A673 (cell line): ENCODE results near the gene SPG11. TPM values are rescaled to one million over a fixed set of nuclear protein-coding genes. Genes with fewer than 3 reads are reported as not detected.

Source experiments
- BruUV-seq: library from RNA; stranded (reverse); fragments of 400-500 nt; replicated peaks from 2 replicates; lab custom pipeline; 2021; lab: Mats Ljungman, UMichigan
- CTCF ChIA-PET: fragments of 300-600 bp; sonication (Branson Sonifier 250); formaldehyde crosslinking; loops from one replicate; lab custom pipeline; 2022; ENCODE audit warnings: antibody characterized with exemption; lab: Charles Lee
- POLR2A ChIA-PET: fragments of 300-600 bp; sonication (Branson Sonifier 250); formaldehyde crosslinking; loops from one replicate; lab custom pipeline; 2022; ENCODE audit warnings: antibody characterized with exemption; ENCODE audit not compliant: low non-redundant PET; lab: Charles Lee
- DNase-seq: peaks from one replicate; pipeline ENCODE4 v3.0.0-alpha.2; 2015; ENCODE audit warnings: low spot score
- H3K27ac ChIP-seq: fragments of 200-600 bp; sonication (generic); 2 replicates; pipeline ENCODE4 v1.5.1; 2016; ENCODE audit warnings: mixed run types, low read depth, mild to moderate bottlenecking, mixed read lengths, antibody characterized with exemption, low read length; ENCODE audit not compliant: poor library complexity, severe bottlenecking
- H3K27me3 ChIP-seq: fragments of 200-600 bp; sonication (generic); replicated peaks from 2 replicates; pipeline ENCODE4 v1.6.1; 2017; ENCODE audit warnings: mixed run types, low read depth, mild to moderate bottlenecking, mixed read lengths, antibody characterized with exemption, low read length; ENCODE audit not compliant: insufficient read depth, poor library complexity
- H3K36me3 ChIP-seq: fragments of 200-600 bp; sonication (generic); 2 replicates; pipeline ENCODE4 v1.6.1; 2016; ENCODE audit warnings: mixed run types, mild to moderate bottlenecking, mixed read lengths, antibody characterized with exemption, low read length; ENCODE audit not compliant: insufficient read depth, poor library complexity, severe bottlenecking
- H3K4me1 ChIP-seq: fragments of 200-600 bp; sonication (generic); 2 replicates; pipeline ENCODE4 v1.6.1; 2017; ENCODE audit warnings: mixed run types, mild to moderate bottlenecking, mixed read lengths, antibody characterized with exemption, low read length; ENCODE audit not compliant: insufficient read depth, poor library complexity, severe bottlenecking
- H3K4me3 ChIP-seq: fragments of 200-600 bp; sonication (generic); 2 replicates; pipeline ENCODE4 v1.5.1; 2016; ENCODE audit warnings: low read depth, mixed run types, mild to moderate bottlenecking, mixed read lengths, low read length; ENCODE audit not compliant: poor library complexity, severe bottlenecking
- H3K9me3 ChIP-seq: fragments of 200-600 bp; sonication (generic); 2 replicates; pipeline ENCODE4 v1.6.1; 2016; ENCODE audit warnings: mixed run types, low read depth, mild to moderate bottlenecking, mixed read lengths, antibody characterized with exemption, low read length; ENCODE audit not compliant: poor library complexity, severe bottlenecking
- CTCF ChIP-seq: fragments of 300-800, 200-600 bp; sonication (generic); conservative IDR thresholded peaks from 2 replicates; pipeline ENCODE4 v1.5.1; 2017; ENCODE audit warnings: low read depth, mild to moderate bottlenecking, antibody characterized with exemption, low read length, moderate library complexity, mixed read lengths
- EZH2 ChIP-seq: fragments of 200-600 bp; sonication (generic); IDR thresholded peaks from 2 replicates; pipeline ENCODE4 v1.6.1; 2017; ENCODE audit warnings: borderline replicate concordance, low read depth, mild to moderate bottlenecking, mixed read lengths, antibody characterized with exemption, low read length; ENCODE audit not compliant: poor library complexity, severe bottlenecking
- intact Hi-C: fragments of 100-400 bp; cut with micrococcal nuclease; formaldehyde crosslinking; loops from one replicate; pipeline ENCODE4 v1.10.0; 2022; ENCODE audit not compliant: unreplicated experiment
- total RNA-seq: library from RNA; stranded (reverse); gene quantifications from 2 replicates; pipeline ENCODE4 v1.2.3, GENCODE V29; 2021

Gene SPG11
- total RNA-seq, 1 experiment from 2014 or later = 55.4 TPM

- intact Hi-C loops = no loop called here
- DNase-seq = no peak
- Histone ChIP-seq H3K4me3 (no peak overlapping the region), H3K36me3 (peaks cover 78% of the 10 kb centered on the region), H3K4me1 (no peaks in the 10 kb centered on the region), H3K27me3 (no peaks in the 10 kb centered on the region), H3K9me3 (no peaks in the 10 kb centered on the region), H3K27ac (no peak overlapping the region)
- TF ChIP-seq EZH2 = no peak
- no peak for TF ChIP-seq CTCF
- ChIA-PET POLR2A (no interaction called here), CTCF (no interaction called here)
- no TSS peak for BruUV-seq
These were observed 56.7 kb downstream of the SPG11 start for GRCh38 chr15:44606740-44607139.

GRCh38 chr15:44603126-44603525, 60.3 kb downstream of the SPG11 start:
- Histone ChIP-seq H3K36me3 (peaks cover 54% of the 10 kb centered on the region), H3K27ac (no peak overlapping the region), H3K4me3 (no peak overlapping the region), H3K9me3 (no peaks in the 10 kb centered on the region), H3K4me1 (no peaks in the 10 kb centered on the region), H3K27me3 (no peaks in the 10 kb centered on the region)
- intact Hi-C loops = no loop called here
- ChIA-PET CTCF (no interaction called here), POLR2A (no interaction called here)
- DNase-seq = no peak
- TF ChIP-seq CTCF (no peak), EZH2 (no peak)
- BruUV-seq = no TSS peak

- intact Hi-C loops = loop anchor here (5.0 to 10.0 kb wide), 2 partner anchors 63 to 316 kb away; partner anchors contain the start of gene SPG11
- BruUV-seq = no TSS peak
- TF ChIP-seq CTCF (no peak), EZH2 (no peak)
- DNase-seq = peak; percentile 31
- H3K36me3 ChIP-seq = peaks cover 44% of the 10 kb centered on the region
- no peaks in the 10 kb centered on the region for H3K9me3 ChIP-seq
- H3K4me1 ChIP-seq = no peaks in the 10 kb centered on the region
- no peak overlapping the region for H3K27ac ChIP-seq
- no peaks in the 10 kb centered on the region for H3K27me3 ChIP-seq
- ChIA-PET CTCF (interaction anchor here (1.4 kb wide), 1 partner anchor 14 kb away, joined by 3 read pairs; no protein-coding TSS in a partner anchor), POLR2A (no interaction called here)
- no peak overlapping the region for H3K4me3 ChIP-seq
These were observed 64.6 kb downstream of the SPG11 start for GRCh38 chr15:44598892-44599291.
